OCI-LY7 (cell line): ENCODE data around the gene CCDC152. TPM values are rescaled to one million over a fixed set of nuclear protein-coding genes. Genes with fewer than 3 reads are reported as not detected.

ENCODE experiments used
- BruUV-seq: library from RNA; stranded (reverse); fragments of 400-500 nt; replicated peaks from 2 replicates; lab custom pipeline; 2021; lab: Mats Ljungman, UMichigan
- CTCF ChIA-PET: fragments of 300-600 bp; sonication (Branson Sonifier 250); formaldehyde crosslinking; loops from one replicate; lab custom pipeline; 2022; ENCODE audit warnings: antibody characterized with exemption; ENCODE audit not compliant: unreplicated experiment; lab: Charles Lee
- POLR2A ChIA-PET: fragments of 300-600 bp; sonication (Branson Sonifier 250); formaldehyde crosslinking; loops from one replicate; lab custom pipeline; 2022; ENCODE audit warnings: antibody characterized with exemption; lab: Charles Lee
- DNase-seq: peaks from one replicate; pipeline ENCODE4 v3.0.0-alpha.2; 2015; ENCODE audit warnings: low spot score
- H2AFZ ChIP-seq: fragments of 200-600 bp; sonication (generic), shearing (Covaris generic); 2 replicates; pipeline ENCODE4 v1.6.1; 2014; ENCODE audit warnings: mild to moderate bottlenecking, antibody characterized with exemption, low read length, moderate library complexity
- H3K27ac ChIP-seq: fragments of 200-600 bp; sonication (generic); 2 replicates; pipeline ENCODE4 v1.5.1; 2014; ENCODE audit warnings: mixed run types, low read depth, mild to moderate bottlenecking, moderate library complexity, low read length, inconsistent platforms; ENCODE audit not compliant: poor library complexity, severe bottlenecking
- H3K36me3 ChIP-seq: fragments of 200-600 bp; sonication (generic); 2 replicates; pipeline ENCODE4 v1.6.1; 2014; ENCODE audit warnings: mild to moderate bottlenecking, antibody characterized with exemption, low read length, moderate library complexity, mixed read lengths; ENCODE audit not compliant: insufficient read depth
- H3K4me1 ChIP-seq: fragments of 200-600 bp; sonication (generic); 2 replicates; pipeline ENCODE4 v1.5.1; 2014; ENCODE audit warnings: mild to moderate bottlenecking, low read length; ENCODE audit not compliant: insufficient read depth, poor library complexity, severe bottlenecking
- H3K4me2 ChIP-seq: fragments of 200-600 bp; sonication (generic); 2 replicates; pipeline ENCODE4 v1.6.1; 2014; ENCODE audit warnings: mild to moderate bottlenecking, low read length
- H3K4me3 ChIP-seq: fragments of 200-600 bp; sonication (generic); 2 replicates; pipeline ENCODE4 v1.5.1; 2014; ENCODE audit warnings: mild to moderate bottlenecking, low read depth, low read length; ENCODE audit not compliant: poor library complexity, severe bottlenecking
- H3K79me2 ChIP-seq: fragments of 200-600 bp; sonication (generic); 2 replicates; pipeline ENCODE4 v1.6.1; 2016; ENCODE audit warnings: low read depth, mild to moderate bottlenecking, low read length, moderate library complexity, mixed read lengths; ENCODE audit not compliant: insufficient read depth
- H3K9me2 ChIP-seq: fragments of 200-600 bp; sonication (generic); 2 replicates; pipeline ENCODE4 v1.6.1; 2016; ENCODE audit warnings: mild to moderate bottlenecking, low read length, mixed read lengths; ENCODE audit not compliant: insufficient read depth
- H3K9me3 ChIP-seq: fragments of 200-600 bp; sonication (generic); 2 replicates; pipeline ENCODE4 v1.6.1; 2014; ENCODE audit warnings: mild to moderate bottlenecking, mixed run types, low read length, mixed read lengths
- H4K20me1 ChIP-seq: fragments of 200-600 bp; sonication (generic); 2 replicates; pipeline ENCODE4 v1.6.1; 2014; ENCODE audit warnings: mild to moderate bottlenecking, antibody characterized with exemption, low read length, moderate library complexity, mixed read lengths; ENCODE audit not compliant: insufficient read depth
- CTCF ChIP-seq: fragments of 200-600 bp; sonication (generic); conservative IDR thresholded peaks from 2 replicates; pipeline ENCODE4 v1.5.1; 2014; ENCODE audit warnings: mild to moderate bottlenecking, antibody characterized with exemption, low read length, moderate library complexity, mixed read lengths
- EZH2phosphoT487 ChIP-seq: fragments of 200-600 bp; sonication (generic); IDR thresholded peaks from 2 replicates; pipeline ENCODE4 v1.6.1; 2018; ENCODE audit warnings: low read depth, borderline replicate concordance, mild to moderate bottlenecking, mixed run types, antibody characterized with exemption, low read length, moderate library complexity, mixed read lengths
- intact Hi-C: fragments of 100-400 bp; cut with micrococcal nuclease; formaldehyde crosslinking; loops from one replicate; pipeline ENCODE4 v1.10.0; 2022; ENCODE audit not compliant: unreplicated experiment
- total RNA-seq, 2 experiments: library from RNA; depleted of rRNA in 1 of 2; stranded (reverse); fragments of >200 nt in 1 of 2; shearing (Covaris generic) in 1 of 2; gene quantifications; 2 replicates each; pipeline ENCODE4 v1.2.3, GENCODE V29; 2014 to 2022

The CCDC152 gene
- total RNA-seq, 2 experiments from 2014 or later: not detected

DNA sequence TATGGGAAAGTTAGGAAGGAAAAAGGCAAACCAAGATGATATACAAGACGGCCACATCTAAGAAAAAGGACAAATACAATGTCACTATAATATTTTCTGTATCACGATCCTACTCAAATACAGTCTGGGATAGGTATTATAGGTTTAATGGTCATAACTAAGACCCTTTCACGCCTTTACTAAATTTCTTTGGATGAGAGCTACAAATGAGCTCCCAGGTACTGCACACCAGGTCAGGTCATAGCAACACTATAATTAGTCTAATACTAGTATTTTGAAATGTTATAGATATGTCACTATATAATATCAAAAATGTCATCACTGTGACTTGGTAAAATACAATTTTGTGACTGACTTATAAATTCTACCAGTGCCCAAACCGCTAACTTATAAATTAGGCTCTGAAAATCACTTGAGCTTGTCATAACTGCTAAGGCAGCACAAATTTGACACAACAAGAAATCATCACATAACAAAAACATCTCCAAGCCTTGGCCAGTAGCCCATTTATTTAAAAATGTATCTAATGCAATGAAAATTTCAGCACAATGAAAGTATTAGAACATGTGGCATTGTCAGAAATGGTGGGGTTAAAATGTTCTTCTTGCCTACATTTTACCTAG lies 48.2 kb downstream of the CCDC152 start:
- POLR2A ChIA-PET: interaction anchor here (0.6 kb wide), 1 partner anchor 108 kb away, joined by 3 read pairs; no protein-coding TSS in a partner anchor
- no peaks in the 10 kb centered on the region for H3K36me3 ChIP-seq
- intact Hi-C loops: no loop called here
- no peak overlapping the region for H3K4me3 ChIP-seq
- BruUV-seq: no TSS peak
- no peaks in the 10 kb centered on the region for H3K4me1 ChIP-seq
- no peak overlapping the region for H3K4me2 ChIP-seq
- no peak for DNase-seq
- H4K20me1 ChIP-seq: no peaks in the 10 kb centered on the region
- H2AFZ ChIP-seq: no peak overlapping the region
- H3K9me2 ChIP-seq: no peaks in the 10 kb centered on the region
- H3K79me2 ChIP-seq: no peaks in the 10 kb centered on the region
- TF ChIP-seq EZH2phosphoT487 (no peak), CTCF (no peak)
- CTCF ChIA-PET: no interaction called here
- no peaks in the 10 kb centered on the region for H3K9me3 ChIP-seq
- H3K27ac ChIP-seq: no peak overlapping the region

- Histone ChIP-seq H3K9me2 (no peaks in the 10 kb centered on the region), H2AFZ (no peak overlapping the region), H3K4me1 (no peaks in the 10 kb centered on the region), H3K9me3 (no peaks in the 10 kb centered on the region), H3K27ac (no peak overlapping the region), H4K20me1 (no peaks in the 10 kb centered on the region), H3K79me2 (no peaks in the 10 kb centered on the region), H3K36me3 (no peaks in the 10 kb centered on the region), H3K4me2 (no peak overlapping the region), H3K4me3 (no peak overlapping the region)
- CTCF ChIA-PET: no interaction called here
- intact Hi-C loops: no loop called here
- TF ChIP-seq CTCF: no peak
- TF ChIP-seq EZH2phosphoT487: no peak
- BruUV-seq: no TSS peak
- DNase-seq: no peak
- POLR2A ChIA-PET: no interaction called here
These were observed 49.5 kb downstream of the CCDC152 start for GRCh38 chr5:42806004-42806700.

DNA sequence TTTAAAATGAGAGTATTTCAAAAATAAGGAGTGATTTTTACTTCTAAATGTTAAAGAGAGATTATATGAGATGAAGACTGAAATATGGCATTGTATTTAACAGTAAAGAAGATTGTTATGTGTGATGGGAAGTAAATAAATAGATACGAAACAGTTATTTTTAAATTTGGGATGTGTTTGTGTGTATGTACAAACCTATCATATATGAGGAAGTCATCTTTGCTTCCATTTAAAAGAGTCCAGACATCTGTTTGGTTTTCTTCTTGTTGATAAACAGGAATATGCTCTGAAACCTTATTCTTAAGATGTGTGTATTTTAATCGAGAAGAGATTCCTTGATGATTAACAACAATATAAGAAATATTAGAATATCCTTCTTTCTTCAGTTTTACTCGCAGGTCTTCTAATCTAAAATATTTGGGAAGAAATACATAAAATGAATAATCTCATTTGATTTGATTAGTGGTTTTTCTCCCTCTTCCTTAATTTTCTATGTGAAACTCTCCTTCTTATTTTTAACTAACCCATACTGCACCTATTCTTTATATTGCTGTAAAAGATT lies 50.2 kb downstream of the CCDC152 start:
- ChIA-PET POLR2A (no interaction called here), CTCF (no interaction called here)
- H2AFZ ChIP-seq: no peak overlapping the region
- H3K4me3 ChIP-seq: no peak overlapping the region
- H3K4me2 ChIP-seq: no peak overlapping the region
- no peaks in the 10 kb centered on the region for H3K4me1 ChIP-seq
- H3K27ac ChIP-seq: no peak overlapping the region
- no TSS peak for BruUV-seq
- H3K79me2 ChIP-seq: no peaks in the 10 kb centered on the region
- H3K9me3 ChIP-seq: no peaks in the 10 kb centered on the region
- TF ChIP-seq EZH2phosphoT487: no peak
- no peak for TF ChIP-seq CTCF
- no peaks in the 10 kb centered on the region for H3K9me2 ChIP-seq
- intact Hi-C loops: no loop called here
- no peaks in the 10 kb centered on the region for H3K36me3 ChIP-seq
- no peak for DNase-seq
- no peaks in the 10 kb centered on the region for H4K20me1 ChIP-seq
